Esophagus muscularis mucosa (tissue), 3 donors: ENCODE measurements around the gene PPP4C.

Experiments
- EP300 ChIP-seq: sonication (generic); formaldehyde crosslinking; IDR thresholded peaks from one replicate; pipeline ENCODE4 v1.6.1; 2017; ENCODE audit warnings: antibody characterized with exemption
- TF ChIP-seq, protein P1 (sequence below), 3 experiments: fragments of 200-600 bp in 2 of 3; fragments of 450-650 bp in 1 of 3; sonication (generic) in 2 of 3; IDR thresholded peaks; one replicate each; pipeline ENCODE4 v1.5.1; 2017 to 2019; ENCODE audit warnings: antibody characterized with exemption in 3 of 3, mild to moderate bottlenecking in 2 of 3, moderate library complexity in 1 of 3

DNA sequence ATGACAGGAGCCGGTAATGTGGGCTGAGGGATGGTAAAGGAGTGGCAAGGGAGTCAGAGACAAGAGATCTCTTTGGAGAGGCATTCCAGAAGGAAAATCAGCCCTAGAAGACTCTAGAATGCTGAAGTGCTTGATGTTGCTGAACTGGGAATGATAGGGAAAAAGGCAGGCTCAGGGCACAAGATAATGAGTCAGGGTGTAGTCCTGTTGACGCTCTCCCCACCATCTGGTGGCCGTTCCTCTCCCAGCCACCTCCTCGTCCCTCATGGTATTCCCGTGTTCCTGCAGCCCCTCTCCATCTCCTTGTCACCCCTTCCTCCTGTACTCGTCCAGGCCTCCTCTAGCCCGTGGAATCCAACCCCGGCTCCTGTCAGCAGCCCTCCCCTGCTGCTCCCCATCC, 21.3 kb upstream of the PPP4C start:
- TF ChIP-seq EP300, result no peak
- TF ChIP-seq, protein P1, sequence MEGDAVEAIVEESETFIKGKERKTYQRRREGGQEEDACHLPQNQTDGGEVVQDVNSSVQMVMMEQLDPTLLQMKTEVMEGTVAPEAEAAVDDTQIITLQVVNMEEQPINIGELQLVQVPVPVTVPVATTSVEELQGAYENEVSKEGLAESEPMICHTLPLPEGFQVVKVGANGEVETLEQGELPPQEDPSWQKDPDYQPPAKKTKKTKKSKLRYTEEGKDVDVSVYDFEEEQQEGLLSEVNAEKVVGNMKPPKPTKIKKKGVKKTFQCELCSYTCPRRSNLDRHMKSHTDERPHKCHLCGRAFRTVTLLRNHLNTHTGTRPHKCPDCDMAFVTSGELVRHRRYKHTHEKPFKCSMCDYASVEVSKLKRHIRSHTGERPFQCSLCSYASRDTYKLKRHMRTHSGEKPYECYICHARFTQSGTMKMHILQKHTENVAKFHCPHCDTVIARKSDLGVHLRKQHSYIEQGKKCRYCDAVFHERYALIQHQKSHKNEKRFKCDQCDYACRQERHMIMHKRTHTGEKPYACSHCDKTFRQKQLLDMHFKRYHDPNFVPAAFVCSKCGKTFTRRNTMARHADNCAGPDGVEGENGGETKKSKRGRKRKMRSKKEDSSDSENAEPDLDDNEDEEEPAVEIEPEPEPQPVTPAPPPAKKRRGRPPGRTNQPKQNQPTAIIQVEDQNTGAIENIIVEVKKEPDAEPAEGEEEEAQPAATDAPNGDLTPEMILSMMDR (IDR thresholded peaks at IDR 0.05), result no peak
